Measurements from ENCODE around the gene RAB23.
"Not testable (repeated sequence)": the region's sequence is repeated elsewhere in the genome, so short reads cannot be mapped to it uniquely, and the experiment has no call there.

RAB23 gene

GRCh38 chr6:57243526-57243925 is 21.4 kb upstream of the RAB23 start:
- DNase-seq (ENCODE audit: low read depth in 2 of 2) = not testable (repeated sequence)

DNA sequence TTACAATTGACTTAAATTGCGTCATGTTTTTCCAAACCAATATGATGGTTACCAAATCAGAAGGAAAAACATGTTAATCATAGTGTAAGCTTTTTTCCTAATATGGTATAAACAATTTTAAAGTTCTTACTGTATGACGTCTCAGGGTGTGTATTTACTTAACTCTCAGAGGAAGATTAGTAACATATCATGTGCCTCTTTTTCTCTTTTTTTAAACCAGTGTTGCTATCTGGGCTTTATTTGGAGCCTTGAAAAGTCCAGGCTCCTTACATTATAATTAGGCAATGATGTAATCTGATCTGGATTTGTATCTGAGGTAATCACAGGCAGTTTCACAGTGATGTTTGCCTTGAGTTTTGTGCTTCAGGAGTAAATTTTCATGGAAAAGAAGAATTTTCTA is 20.4 kb upstream of the RAB23 start:
- DNase-seq (ENCODE audit: low read depth in 2 of 2) = no peak

- no peak for DNase-seq (ENCODE audit: low read depth in 2 of 2)
Observed at GRCh38 chr6:57226221-57226620, 4.1 kb upstream of the RAB23 start.

- DNase-seq (ENCODE audit: low read depth in 2 of 2) = no peak
Observed at GRCh38 chr6:57224769-57225515, 2.8 kb upstream of the RAB23 start.

GRCh38 chr6:57222743-57223077 is 603 bp upstream of the RAB23 start:
- DNase-seq (ENCODE audit: low read depth in 2 of 2) = no peak

- peak in 1 of 2 donors; percentile 28 for DNase-seq (ENCODE audit: low read depth in 2 of 2)
Observed at GRCh38 chr6:57221191-57221935, 744 bp downstream of the RAB23 start.

DNA sequence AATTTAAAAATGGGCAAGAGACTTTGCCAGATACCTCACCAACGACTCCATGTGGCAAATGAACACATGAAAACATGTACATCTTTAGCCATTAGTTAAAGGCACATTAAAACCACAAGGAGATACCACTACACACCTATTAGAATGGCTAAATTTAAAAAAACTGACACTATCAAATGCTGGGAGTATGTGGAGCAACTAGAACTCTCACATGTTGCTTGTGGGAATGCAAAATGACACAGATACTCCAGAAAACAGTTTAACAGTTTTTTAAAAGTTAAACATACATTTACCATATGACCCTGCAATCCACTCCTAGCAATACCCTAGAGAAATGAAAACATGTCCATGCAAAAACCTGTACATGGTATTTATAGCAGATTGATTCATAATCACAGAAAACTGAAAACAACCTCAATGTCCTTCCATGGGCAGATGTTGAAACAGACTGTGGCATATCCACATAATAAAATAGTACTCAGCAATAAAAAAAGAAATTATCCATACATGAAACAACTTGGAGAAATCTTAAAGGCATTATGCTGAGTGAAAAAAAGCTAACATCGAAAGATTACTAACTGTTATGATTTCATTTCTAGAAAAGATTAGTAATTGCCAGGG is 1.9 kb downstream of the RAB23 start:
- no peak for DNase-seq (ENCODE audit: low read depth in 2 of 2)

DNA sequence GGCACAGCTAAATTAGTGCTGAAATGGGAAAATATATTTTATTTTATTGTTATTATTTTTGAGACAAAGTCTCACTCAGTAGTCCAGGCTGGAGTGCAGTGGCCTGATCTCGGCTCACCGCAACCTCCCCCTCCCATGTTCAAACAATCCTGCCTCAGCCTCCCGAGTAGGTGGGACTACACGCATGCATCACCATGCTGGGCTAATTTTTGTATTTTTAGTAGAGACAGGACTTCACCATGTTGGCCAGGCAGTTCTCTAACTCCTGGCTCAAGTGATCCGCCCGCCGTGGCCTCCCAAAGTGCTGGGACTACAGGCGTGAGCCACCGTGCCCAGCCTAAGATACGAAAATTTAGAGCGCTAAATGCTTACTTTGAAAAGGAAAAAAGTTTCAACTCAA is 4.8 kb downstream of the RAB23 start:
- no peak for DNase-seq (ENCODE audit: low read depth in 2 of 2)

DNA sequence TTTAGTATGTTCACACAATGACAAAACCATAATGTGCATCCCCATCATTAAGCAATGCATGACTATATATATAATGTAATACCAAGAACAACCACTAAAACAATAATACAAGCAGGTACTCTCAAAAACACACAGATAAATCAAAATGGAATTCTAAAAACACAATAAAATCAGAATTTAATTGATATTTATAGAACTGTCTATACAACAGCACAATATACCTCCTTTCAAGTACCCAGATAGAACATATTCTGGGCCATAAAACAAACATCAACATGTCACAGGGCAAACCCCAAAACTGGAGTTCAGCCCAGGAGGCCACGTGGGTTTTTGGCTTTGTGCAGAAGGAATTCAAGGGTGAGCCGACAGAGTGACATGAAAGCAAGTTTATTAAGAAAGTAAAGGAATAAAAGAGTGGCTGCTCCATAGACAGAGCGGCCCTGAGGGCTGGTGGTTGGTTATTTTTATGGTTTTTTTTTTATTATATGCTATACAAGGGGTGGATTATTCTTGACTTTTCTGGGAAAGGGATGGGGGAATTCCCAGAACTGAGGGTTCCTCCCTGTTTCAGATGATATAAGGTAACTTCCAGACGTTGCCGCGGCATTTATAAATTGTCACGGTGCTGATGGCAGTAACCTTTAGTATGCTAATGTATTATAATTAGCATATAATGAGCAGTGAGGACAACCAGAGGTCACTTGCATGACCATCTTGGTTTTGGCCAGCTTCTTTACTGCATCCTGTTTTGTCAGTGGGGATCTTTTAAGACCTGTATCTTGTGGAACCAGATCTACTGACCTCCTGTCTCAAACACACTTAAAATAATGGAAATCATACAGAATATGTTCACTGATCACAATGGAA is 5.6 kb downstream of the RAB23 start:
- DNase-seq (ENCODE audit: low read depth in 2 of 2) = no peak

DNA sequence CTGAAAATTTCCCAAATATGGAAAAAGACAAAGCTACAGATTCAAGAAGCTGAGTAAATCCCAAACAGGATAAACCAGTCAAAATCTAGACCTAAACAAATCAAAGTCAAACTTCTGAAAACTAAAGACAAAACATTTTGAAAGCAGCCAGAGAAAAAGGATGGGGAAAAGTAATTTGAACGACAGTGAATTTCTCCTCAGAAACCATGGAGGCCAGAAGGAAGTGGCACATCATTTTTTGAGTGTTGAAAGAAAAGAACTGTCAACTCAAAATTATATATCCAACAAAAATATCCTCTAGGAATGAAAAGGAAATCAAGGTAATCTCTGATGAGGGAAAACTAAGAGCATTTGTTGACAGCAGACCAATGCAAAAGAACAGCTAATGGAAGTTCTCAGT is 6.8 kb downstream of the RAB23 start:
- no peak for DNase-seq (ENCODE audit: low read depth in 2 of 2)

DNA sequence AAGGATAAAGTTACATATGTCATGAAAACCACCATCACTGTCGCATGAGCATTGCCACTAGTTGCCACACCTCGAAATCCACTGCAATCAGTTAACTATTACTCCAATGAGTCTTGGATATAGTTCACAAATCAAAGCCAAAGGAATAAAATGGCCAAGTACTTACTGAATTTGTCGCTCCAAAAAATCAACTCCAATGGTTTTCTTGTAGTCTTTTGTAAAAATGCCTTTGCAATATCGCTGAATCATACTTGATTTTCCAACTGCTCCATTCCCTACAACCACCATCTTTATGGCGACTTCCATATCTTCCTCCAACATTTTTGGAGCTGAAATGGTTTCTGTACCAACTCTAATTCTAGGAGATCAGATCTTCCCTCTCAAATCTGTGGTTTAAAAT is 12.0 kb downstream of the RAB23 start:
- no peak for DNase-seq (ENCODE audit: low read depth in 2 of 2)

DNA sequence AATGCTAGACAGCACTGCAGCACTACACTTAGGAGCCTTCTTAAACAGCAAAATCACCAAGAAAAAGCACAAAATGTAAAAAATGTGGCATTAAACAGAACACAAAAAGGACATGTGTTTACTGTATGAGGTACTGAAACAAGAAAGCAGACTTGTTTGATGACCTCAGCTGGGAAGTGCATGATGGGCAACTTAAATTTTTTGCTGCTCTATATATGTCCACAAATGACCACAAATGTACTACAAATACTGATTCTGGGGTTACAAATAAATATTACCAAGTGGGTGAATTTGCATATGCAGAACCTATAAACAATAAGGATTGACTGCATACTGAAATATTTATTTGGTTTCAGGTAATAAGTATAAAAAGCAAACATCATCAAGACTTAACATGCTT is 13.1 kb downstream of the RAB23 start:
- no peak for DNase-seq (ENCODE audit: low read depth in 2 of 2)

GRCh38 chr6:57207872-57208271 is 14.2 kb downstream of the RAB23 start:
- no peak for DNase-seq (ENCODE audit: low read depth in 2 of 2)

DNA sequence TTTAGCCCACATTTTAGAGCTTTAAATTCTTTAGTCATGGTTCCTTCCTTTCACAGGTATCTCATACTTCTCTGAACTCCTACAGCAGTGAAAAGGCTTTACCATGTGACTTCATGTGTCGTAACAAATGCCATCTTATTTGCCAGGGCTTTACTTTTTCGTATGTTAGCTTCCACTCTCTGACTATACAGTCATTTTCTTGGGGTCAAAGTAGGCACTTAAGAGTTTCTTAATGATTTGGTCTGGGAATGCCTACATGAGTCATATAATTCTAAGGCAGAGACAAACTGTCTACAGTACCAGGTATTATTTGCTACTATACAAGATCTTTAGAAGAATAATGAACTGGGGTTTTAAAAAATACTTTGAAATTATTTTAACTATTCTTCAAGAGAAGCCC is 15.0 kb downstream of the RAB23 start:
- no peak for DNase-seq (ENCODE audit: low read depth in 2 of 2)

DNA sequence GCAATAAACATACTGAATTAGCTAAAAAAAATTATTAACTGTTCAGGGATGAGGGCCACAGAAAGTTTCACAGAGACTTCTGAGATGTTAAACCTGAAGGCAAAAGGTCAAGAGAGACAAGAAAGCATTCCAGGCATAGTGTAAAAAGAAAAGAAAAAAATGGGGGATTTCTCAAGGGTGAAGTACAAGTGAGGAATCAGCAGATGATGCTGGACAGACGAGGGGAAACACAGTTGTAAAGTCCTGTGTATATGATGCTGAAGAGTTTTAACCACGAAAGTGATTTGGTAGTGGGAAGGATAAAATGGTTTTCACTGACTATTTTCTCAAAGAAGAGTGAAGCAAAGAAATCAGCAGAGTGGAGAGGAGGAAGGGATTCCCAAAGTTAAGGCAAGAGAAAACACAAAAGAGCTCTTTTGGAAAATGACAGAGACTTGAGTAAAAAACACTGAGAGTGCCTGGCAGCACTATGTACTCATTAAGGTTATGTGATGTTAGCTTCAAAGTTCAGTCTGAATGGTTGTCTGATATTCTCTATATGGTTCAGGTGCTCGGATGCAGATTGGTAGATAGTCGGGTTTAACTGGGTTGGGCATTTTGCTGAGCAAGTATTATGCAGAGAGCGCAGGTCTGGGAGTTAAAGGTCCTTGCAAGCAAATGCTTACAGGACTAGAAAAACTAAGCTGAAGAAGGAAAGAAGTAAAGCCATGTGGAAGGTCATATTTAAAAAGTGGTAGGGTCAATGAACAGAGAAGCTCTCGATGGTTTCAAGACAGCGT is 16.4 kb downstream of the RAB23 start:
- DNase-seq (ENCODE audit: low read depth in 2 of 2) = no peak

- no peak for DNase-seq (ENCODE audit: low read depth in 2 of 2)
Observed at GRCh38 chr6:57201718-57202117, 20.4 kb downstream of the RAB23 start.

DNA sequence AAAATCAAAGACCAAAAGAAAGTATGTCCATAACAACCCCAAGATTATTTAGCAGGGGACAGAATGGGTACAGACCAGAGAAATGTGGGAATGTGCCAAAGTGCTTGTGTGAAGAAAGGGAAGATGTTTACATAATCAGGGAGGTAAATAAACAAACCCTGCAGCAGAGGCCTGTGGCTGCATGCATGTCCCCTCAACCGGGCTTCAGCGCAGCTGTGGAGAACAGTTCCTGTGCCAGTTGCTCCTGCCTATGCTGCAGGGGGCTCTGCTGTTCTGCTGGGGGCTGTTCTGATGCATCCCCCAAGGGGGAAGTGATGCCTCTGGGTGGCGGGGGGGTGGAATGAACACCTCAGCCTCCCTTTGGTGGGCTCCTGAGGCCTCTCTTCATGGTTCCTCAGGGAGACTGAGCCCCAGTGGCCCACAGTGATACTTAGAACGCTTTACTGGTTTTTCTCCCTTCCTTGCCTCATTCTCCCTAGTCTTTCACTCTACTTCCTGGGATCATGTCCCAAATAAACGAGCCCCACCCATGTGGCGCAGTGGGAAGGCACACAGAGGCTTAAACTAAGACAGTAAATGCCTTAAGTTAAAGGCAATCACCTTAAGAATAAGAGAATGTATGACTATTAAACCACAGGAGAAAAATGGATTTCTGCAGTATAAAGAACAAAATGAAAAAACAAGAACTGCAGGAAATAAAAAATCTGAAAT is 23.0 kb downstream of the RAB23 start:
- DNase-seq (ENCODE audit: low read depth in 2 of 2) = no peak

- DNase-seq (ENCODE audit: low read depth in 2 of 2) = no peak
Observed at GRCh38 chr6:57195457-57195856, 26.6 kb downstream of the RAB23 start.

- no peak for DNase-seq (ENCODE audit: low read depth in 2 of 2)
Observed at GRCh38 chr6:57193177-57193576, 28.9 kb downstream of the RAB23 start.

GRCh38 chr6:57190140-57190539 is 32.0 kb downstream of the RAB23 start:
- DNase-seq (ENCODE audit: low read depth in 2 of 2) = no peak

DNA sequence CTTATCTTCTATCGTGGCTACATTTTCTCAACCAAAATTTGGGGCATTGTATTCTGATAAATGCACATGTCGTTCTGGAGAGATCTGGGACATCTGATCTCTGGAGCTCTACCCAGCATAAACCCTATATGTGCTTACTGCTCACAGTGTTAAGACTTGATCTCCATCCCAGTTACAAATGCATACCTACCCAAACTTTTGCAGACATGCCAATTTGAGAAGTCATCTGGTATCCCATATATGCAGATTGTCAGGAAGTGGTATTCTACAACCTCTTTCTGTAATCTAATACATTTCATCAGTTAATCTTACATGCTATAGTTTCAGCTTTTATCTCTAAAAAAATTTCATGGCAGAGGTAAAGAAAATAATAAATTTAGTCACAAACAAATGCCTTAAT is 38.8 kb downstream of the RAB23 start:
- no peak for DNase-seq (ENCODE audit: low read depth in 2 of 2)
